Uterus (tissue), 2 donors: ENCODE results near the gene FHIP1A.

ENCODE experiments used
- CTCF ChIP-seq, 4 experiments: fragments of 200-600 bp in 2 of 4; fragments of 450-650 bp in 2 of 4; sonication (generic) in 2 of 4; IDR thresholded peaks; one replicate each; pipeline ENCODE4 v1.5.1; 2016 to 2019; ENCODE audit warnings: antibody characterized with exemption in 4 of 4, mild to moderate bottlenecking in 2 of 4, moderate library complexity in 1 of 4
- POLR2A ChIP-seq, 2 donors: fragments of 450-650 bp; IDR thresholded peaks; one replicate each; pipeline ENCODE4 v1.6.1; 2016; ENCODE audit warnings: antibody characterized with exemption in 2 of 2, mild to moderate bottlenecking in 1 of 2, moderate library complexity in 1 of 2

- TF ChIP-seq CTCF (IDR thresholded peaks at IDR 0.05) (no peak), POLR2A (IDR thresholded peaks at IDR 0.05) (no peak)
Observed at GRCh38 chr4:151359576-151359975, 49.4 kb upstream of the FHIP1A start.
